ENCODE results near the gene DHX32.
"Not testable (repeated sequence)": the region's sequence is repeated elsewhere in the genome, so short reads cannot be mapped to it uniquely, and the experiment has no call there.

DNA sequence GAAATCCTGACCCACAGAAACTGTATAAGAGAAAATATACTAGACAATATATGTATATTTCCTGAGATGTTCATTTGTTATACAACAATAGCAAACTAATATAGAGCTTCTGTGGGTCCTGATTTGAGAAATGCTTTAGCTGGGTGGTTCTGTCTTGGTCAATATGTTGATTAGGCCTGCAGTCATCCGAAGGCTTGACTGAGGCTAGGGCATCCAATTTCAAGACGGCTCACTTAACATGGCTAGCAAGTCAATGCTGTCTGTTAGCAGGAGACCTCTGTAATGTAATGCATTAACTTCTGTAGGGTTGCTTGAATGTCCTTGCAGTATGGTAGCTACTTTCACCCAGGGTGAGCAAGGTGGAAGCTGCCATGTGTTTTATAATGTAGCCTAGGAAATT lies 27.7 kb upstream of the DHX32 start:
- TF ChIP-seq, protein P1, sequence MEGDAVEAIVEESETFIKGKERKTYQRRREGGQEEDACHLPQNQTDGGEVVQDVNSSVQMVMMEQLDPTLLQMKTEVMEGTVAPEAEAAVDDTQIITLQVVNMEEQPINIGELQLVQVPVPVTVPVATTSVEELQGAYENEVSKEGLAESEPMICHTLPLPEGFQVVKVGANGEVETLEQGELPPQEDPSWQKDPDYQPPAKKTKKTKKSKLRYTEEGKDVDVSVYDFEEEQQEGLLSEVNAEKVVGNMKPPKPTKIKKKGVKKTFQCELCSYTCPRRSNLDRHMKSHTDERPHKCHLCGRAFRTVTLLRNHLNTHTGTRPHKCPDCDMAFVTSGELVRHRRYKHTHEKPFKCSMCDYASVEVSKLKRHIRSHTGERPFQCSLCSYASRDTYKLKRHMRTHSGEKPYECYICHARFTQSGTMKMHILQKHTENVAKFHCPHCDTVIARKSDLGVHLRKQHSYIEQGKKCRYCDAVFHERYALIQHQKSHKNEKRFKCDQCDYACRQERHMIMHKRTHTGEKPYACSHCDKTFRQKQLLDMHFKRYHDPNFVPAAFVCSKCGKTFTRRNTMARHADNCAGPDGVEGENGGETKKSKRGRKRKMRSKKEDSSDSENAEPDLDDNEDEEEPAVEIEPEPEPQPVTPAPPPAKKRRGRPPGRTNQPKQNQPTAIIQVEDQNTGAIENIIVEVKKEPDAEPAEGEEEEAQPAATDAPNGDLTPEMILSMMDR (IDR thresholded peaks at IDR 0.05) = not testable (repeated sequence)
- TF ChIP-seq POLR2A (IDR thresholded peaks at IDR 0.05) = not testable (repeated sequence)
